HEK293 (cell line): ENCODE results near the gene ARHGAP22.

Source experiments
- CTCF ChIA-PET: fragments of 350-600 bp; formaldehyde crosslinking; extraction: SDS; loops from one replicate; lab custom pipeline; 2021; ENCODE audit warnings: antibody characterized with exemption; lab: Yijun Ruan, JAX
- POLR2A ChIA-PET: fragments of 300-600 bp; formaldehyde crosslinking; extraction: SDS; loops from one replicate; lab custom pipeline; 2020; ENCODE audit warnings: antibody characterized with exemption, inconsistent platforms; lab: Yijun Ruan, JAX
- H3K27ac ChIP-seq: fragments of 200-500 bp; sonication (Bioruptor generic); 2 replicates; pipeline ENCODE4 v1.5.1; 2014; ENCODE audit warnings: low read depth, low read length, control low read depth, inconsistent platforms; ENCODE audit errors: extremely low read depth
- H3K36me3 ChIP-seq, 2 experiments: fragments of 200-500 bp in 1 of 2; sonication (Bioruptor generic) in 1 of 2; 1 replicate in 1 of 2; 2 replicates in 1 of 2; pipeline ENCODE4 v1.5.1; 2014 to 2017; ENCODE audit warnings: inconsistent platforms in 2 of 2, low read length in 2 of 2; ENCODE audit not compliant: control insufficient read depth in 2 of 2, insufficient read depth in 1 of 2
- H3K4me1 ChIP-seq: fragments of 200-500 bp; sonication (Bioruptor generic); 2 replicates; pipeline ENCODE4 v1.5.1; 2014; ENCODE audit warnings: mild to moderate bottlenecking, low read length, inconsistent platforms; ENCODE audit not compliant: control insufficient read depth, insufficient read depth
- H3K4me3 ChIP-seq: 2 replicates; pipeline ENCODE4 v1.5.1; 2011; ENCODE audit warnings: low read depth, mild to moderate bottlenecking, control low read depth, low read length, moderate library complexity
- H3K9me3 ChIP-seq: fragments of 200-500 bp; sonication (Bioruptor generic); 2 replicates; pipeline ENCODE4 v1.5.1; 2014; ENCODE audit warnings: low read depth, low read length, inconsistent platforms; ENCODE audit not compliant: control insufficient read depth, insufficient read depth
- AEBP2 ChIP-seq: fragments of 450-650 bp; formaldehyde crosslinking; IDR thresholded peaks from 2 replicates; pipeline ENCODE4 v1.5.1; 2016; ENCODE audit warnings: missing biosample characterization, missing genetic modification characterization, borderline replicate concordance
- TRIM28 ChIP-seq: IDR thresholded peaks from 2 replicates; pipeline ENCODE4 v1.6.1; 2011; ENCODE audit warnings: low read length, control low read depth, borderline replicate concordance
- ZBTB17 ChIP-seq: fragments of 450-650 bp; formaldehyde crosslinking; IDR thresholded peaks from 2 replicates; pipeline ENCODE4 v1.5.1; 2016; ENCODE audit warnings: missing biosample characterization, missing genetic modification characterization
- ZNF174 ChIP-seq: fragments of 450-650 bp; formaldehyde crosslinking; IDR thresholded peaks from 2 replicates; pipeline ENCODE4 v1.5.0; 2017; ENCODE audit warnings: missing biosample characterization, mild to moderate bottlenecking, missing genetic modification characterization
- ZNF2 ChIP-seq: fragments of 450-650 bp; formaldehyde crosslinking; IDR thresholded peaks from 2 replicates; pipeline ENCODE4 v1.5.1; 2016; ENCODE audit warnings: missing biosample characterization, missing genetic modification characterization
- ZNF202 ChIP-seq: fragments of 450-650 bp; formaldehyde crosslinking; IDR thresholded peaks from 2 replicates; pipeline ENCODE4 v1.5.1; 2016; ENCODE audit warnings: missing biosample characterization, missing genetic modification characterization, borderline replicate concordance
- ZNF24 ChIP-seq: fragments of 450-650 bp; formaldehyde crosslinking; IDR thresholded peaks from 2 replicates; pipeline ENCODE4 v1.5.1; 2016; ENCODE audit warnings: missing biosample characterization, missing genetic modification characterization
- ZNF280D ChIP-seq: fragments of 450-650 bp; formaldehyde crosslinking; IDR thresholded peaks from 2 replicates; pipeline ENCODE4 v1.5.1; 2016; ENCODE audit warnings: missing biosample characterization, missing genetic modification characterization
- ZNF398 ChIP-seq: fragments of 450-650 bp; formaldehyde crosslinking; IDR thresholded peaks from 2 replicates; pipeline ENCODE4 v1.5.1; 2017; ENCODE audit warnings: missing biosample characterization, missing genetic modification characterization
- ZNF488 ChIP-seq: fragments of 450-650 bp; formaldehyde crosslinking; IDR thresholded peaks from 2 replicates; pipeline ENCODE4 v1.5.1; 2016; ENCODE audit warnings: missing biosample characterization, missing genetic modification characterization
- ZNF510 ChIP-seq: fragments of 450-650 bp; formaldehyde crosslinking; IDR thresholded peaks from 2 replicates; pipeline ENCODE4 v1.5.1; 2018; ENCODE audit warnings: mild to moderate bottlenecking, missing genetic modification characterization, missing biosample characterization; ENCODE audit not compliant: insufficient replicate concordance
- ZNF596 ChIP-seq: fragments of 450-650 bp; IDR thresholded peaks from 2 replicates; pipeline ENCODE4 v1.5.0; 2018; ENCODE audit warnings: missing biosample characterization, mild to moderate bottlenecking, missing genetic modification characterization, moderate library complexity
- ZNF600 ChIP-seq: fragments of 450-650 bp; formaldehyde crosslinking; IDR thresholded peaks from 2 replicates; pipeline ENCODE4 v1.5.1; 2016; ENCODE audit warnings: missing biosample characterization, missing genetic modification characterization
- ZNF623 ChIP-seq: fragments of 450-650 bp; formaldehyde crosslinking; IDR thresholded peaks from 2 replicates; pipeline ENCODE4 v1.5.1; 2016; ENCODE audit warnings: missing biosample characterization, missing genetic modification characterization
- ZNF629 ChIP-seq: fragments of 450-650 bp; formaldehyde crosslinking; IDR thresholded peaks from 2 replicates; pipeline ENCODE4 v1.5.1; 2017; ENCODE audit warnings: missing biosample characterization, missing genetic modification characterization
- ZNF645 ChIP-seq: fragments of 450-650 bp; formaldehyde crosslinking; IDR thresholded peaks from 2 replicates; pipeline ENCODE4; 2016; ENCODE audit warnings: missing biosample characterization, missing genetic modification characterization
- ZNF704 ChIP-seq: fragments of 450-650 bp; formaldehyde crosslinking; IDR thresholded peaks from 2 replicates; pipeline ENCODE4 v1.5.1; 2016; ENCODE audit warnings: missing biosample characterization, missing genetic modification characterization
- ZXDB ChIP-seq: fragments of 450-650 bp; formaldehyde crosslinking; IDR thresholded peaks from 2 replicates; pipeline ENCODE4 v1.5.1; 2016; ENCODE audit warnings: missing biosample characterization, missing genetic modification characterization

The ARHGAP22 gene

GRCh38 chr10:48564466-48565160, 40.3 kb downstream of the ARHGAP22 start:
- ChIA-PET CTCF (interaction anchor here (0.7 to 1.3 kb wide), 3 partner anchors 31 to 92 kb away, joined by 3 to 4 read pairs (median 3); no protein-coding TSS in a partner anchor), POLR2A (no interaction called here)

More at GRCh38 chr10:48564466-48565160, 40.3 kb downstream of the ARHGAP22 start:
- Histone ChIP-seq H3K4me1 (no peaks in the 10 kb centered on the region), H3K27ac (no peak overlapping the region), H3K36me3 (no peaks in the 10 kb centered on the region), H3K9me3 (no peaks in the 10 kb centered on the region), H3K4me3 (no peak overlapping the region)
- TF ChIP-seq ZNF510 (tag by site-specific recombination) = no peak
- TF ChIP-seq TRIM28 = no peak
- no peak for TF ChIP-seq ZNF280D
- no peak for TF ChIP-seq ZBTB17
- no peak for TF ChIP-seq ZNF596 (tag by site-specific recombination)
- TF ChIP-seq AEBP2 (tag by site-specific recombination) = no peak
- TF ChIP-seq ZNF174 = no peak
- TF ChIP-seq ZNF629 (tag by site-specific recombination) = no peak
- TF ChIP-seq ZNF2 (tag by site-specific recombination) = no peak
- TF ChIP-seq ZXDB = no peak
- no peak for TF ChIP-seq ZNF623 (tag by site-specific recombination)
- TF ChIP-seq ZNF600 (tag by site-specific recombination) = no peak
- TF ChIP-seq ZNF398 (tag by site-specific recombination) = no peak
- TF ChIP-seq ZNF645 (tag by site-specific recombination) = no peak
- TF ChIP-seq ZNF24 (tag by site-specific recombination) = no peak
- TF ChIP-seq ZNF488 = no peak
- TF ChIP-seq ZNF202 (tag by site-specific recombination) = no peak
- no peak for TF ChIP-seq ZNF704 (tag by site-specific recombination)
